ENCODE results near the gene GSTM2. TPM values are rescaled to one million over a fixed set of nuclear protein-coding genes. Genes with fewer than 3 reads are reported as not detected.
"Not testable (repeated sequence)": the region's sequence is repeated elsewhere in the genome, so short reads cannot be mapped to it uniquely, and the experiment has no call there.

GSTM2 gene
- total RNA-seq, 1 experiment from 2014 or later: 2.2 TPM

- DNase-seq (ENCODE audit: low read depth, low spot score); in situ Hi-C loops (cut with HindIII; ENCODE audit: low pct_unique_long_range_greater_than_20kb, low sequenced_read_pairs): not testable (repeated sequence)
Measured at GRCh38 chr1:109694400-109694799, 26.5 kb downstream of the GSTM2 start.

GRCh38 chr1:109695138-109695537 is 27.3 kb downstream of the GSTM2 start:
- in situ Hi-C loops (cut with HindIII; ENCODE audit: low pct_unique_long_range_greater_than_20kb, low sequenced_read_pairs); DNase-seq (ENCODE audit: low read depth, low spot score): not testable (repeated sequence)

- in situ Hi-C loops (cut with HindIII; ENCODE audit: low pct_unique_long_range_greater_than_20kb, low sequenced_read_pairs): no loop called here
- DNase-seq (ENCODE audit: low read depth, low spot score): no peak
Measured at GRCh38 chr1:109697066-109697465, 29.2 kb downstream of the GSTM2 start.

- in situ Hi-C loops (cut with HindIII; ENCODE audit: low pct_unique_long_range_greater_than_20kb, low sequenced_read_pairs); DNase-seq (ENCODE audit: low read depth, low spot score): not testable (repeated sequence)
Measured at GRCh38 chr1:109697861-109698260, 30.0 kb downstream of the GSTM2 start.

GRCh38 chr1:109702940-109703339 is 35.1 kb downstream of the GSTM2 start:
- in situ Hi-C loops (cut with HindIII; ENCODE audit: low pct_unique_long_range_greater_than_20kb, low sequenced_read_pairs); DNase-seq (ENCODE audit: low read depth, low spot score): not testable (repeated sequence)

- in situ Hi-C loops (cut with HindIII; ENCODE audit: low pct_unique_long_range_greater_than_20kb, low sequenced_read_pairs): no loop called here
- no peak for DNase-seq (ENCODE audit: low read depth, low spot score)
Measured at GRCh38 chr1:109704173-109704572, 36.3 kb downstream of the GSTM2 start.

- no peak for DNase-seq (ENCODE audit: low read depth, low spot score)
- in situ Hi-C loops (cut with HindIII; ENCODE audit: low pct_unique_long_range_greater_than_20kb, low sequenced_read_pairs): no loop called here
Measured at GRCh38 chr1:109705411-109705810, 37.6 kb downstream of the GSTM2 start.

- in situ Hi-C loops (cut with HindIII; ENCODE audit: low pct_unique_long_range_greater_than_20kb, low sequenced_read_pairs); DNase-seq (ENCODE audit: low read depth, low spot score): not testable (repeated sequence)
Measured at GRCh38 chr1:109708949-109709348, 41.1 kb downstream of the GSTM2 start.

GRCh38 chr1:109709822-109710221 is 42.0 kb downstream of the GSTM2 start:
- in situ Hi-C loops (cut with HindIII; ENCODE audit: low pct_unique_long_range_greater_than_20kb, low sequenced_read_pairs); DNase-seq (ENCODE audit: low read depth, low spot score): not testable (repeated sequence)

GRCh38 chr1:109711593-109712320 is 43.9 kb downstream of the GSTM2 start, which contains the start of gene GSTM5:
GSTM5 (plus strand) TSS chr1:109712251; CDS start chr1:109712313, 62 bp downstream.
- DNase-seq (ENCODE audit: low read depth, low spot score); in situ Hi-C loops (cut with HindIII; ENCODE audit: low pct_unique_long_range_greater_than_20kb, low sequenced_read_pairs): not testable (repeated sequence)

- in situ Hi-C loops (cut with HindIII; ENCODE audit: low pct_unique_long_range_greater_than_20kb, low sequenced_read_pairs): no loop called here
- no peak for DNase-seq (ENCODE audit: low read depth, low spot score)
Measured at GRCh38 chr1:109712321-109712864, 44.5 kb downstream of the GSTM2 start.

- no peak for DNase-seq (ENCODE audit: low read depth, low spot score)
- in situ Hi-C loops (cut with HindIII; ENCODE audit: low pct_unique_long_range_greater_than_20kb, low sequenced_read_pairs): no loop called here
Measured at GRCh38 chr1:109713636-109714035, 45.8 kb downstream of the GSTM2 start.

GRCh38 chr1:109714661-109715372 is 47.0 kb downstream of the GSTM2 start:
- DNase-seq (ENCODE audit: low read depth, low spot score): no peak
- in situ Hi-C loops (cut with HindIII; ENCODE audit: low pct_unique_long_range_greater_than_20kb, low sequenced_read_pairs): no loop called here

GRCh38 chr1:109716121-109716520 is 48.3 kb downstream of the GSTM2 start:
- in situ Hi-C loops (cut with HindIII; ENCODE audit: low pct_unique_long_range_greater_than_20kb, low sequenced_read_pairs): no loop called here
- no peak for DNase-seq (ENCODE audit: low read depth, low spot score)

GRCh38 chr1:109716570-109717090 is 48.8 kb downstream of the GSTM2 start:
- in situ Hi-C loops (cut with HindIII; ENCODE audit: low pct_unique_long_range_greater_than_20kb, low sequenced_read_pairs): no loop called here
- DNase-seq (ENCODE audit: low read depth, low spot score): no peak

GRCh38 chr1:109717729-109718128 is 49.9 kb downstream of the GSTM2 start:
- in situ Hi-C loops (cut with HindIII; ENCODE audit: low pct_unique_long_range_greater_than_20kb, low sequenced_read_pairs): no loop called here
- DNase-seq (ENCODE audit: low read depth, low spot score): no peak

GRCh38 chr1:109718495-109718894 is 50.6 kb downstream of the GSTM2 start:
- peak; percentile 33 for DNase-seq (ENCODE audit: low read depth, low spot score)
- in situ Hi-C loops (cut with HindIII; ENCODE audit: low pct_unique_long_range_greater_than_20kb, low sequenced_read_pairs): no loop called here

- in situ Hi-C loops (cut with HindIII; ENCODE audit: low pct_unique_long_range_greater_than_20kb, low sequenced_read_pairs): no loop called here
- no peak for DNase-seq (ENCODE audit: low read depth, low spot score)
Measured at GRCh38 chr1:109719337-109719837, 51.5 kb downstream of the GSTM2 start.
